Ishikawa (cell line): ENCODE data around the gene FBRSL1.

Experiments used
- YY1 ChIP-seq: IDR thresholded peaks from 2 replicates; pipeline ENCODE4 v1.6.1; 2012; ENCODE audit warnings: low read depth
- TF ChIP-seq, protein P1 (sequence below): IDR thresholded peaks from 2 replicates; pipeline ENCODE4 v1.6.1; 2012

DNA sequence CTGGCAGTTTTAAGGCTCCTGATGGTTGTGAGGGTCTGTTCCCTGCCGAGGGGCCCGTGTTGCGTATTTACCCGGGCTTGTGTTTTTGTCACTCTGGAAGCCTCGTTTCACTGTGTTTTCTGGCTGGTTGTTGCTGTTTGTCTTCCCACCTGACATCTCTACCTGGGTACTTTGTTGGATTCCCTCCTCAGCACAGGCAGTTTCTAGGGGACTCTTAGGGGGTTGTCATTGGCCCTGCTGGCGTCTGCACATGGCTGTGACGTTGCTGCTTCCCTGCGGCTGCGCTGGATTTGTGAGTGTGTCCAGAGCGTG is 6.4 kb downstream of the FBRSL1 start:
- TF ChIP-seq, protein P1, sequence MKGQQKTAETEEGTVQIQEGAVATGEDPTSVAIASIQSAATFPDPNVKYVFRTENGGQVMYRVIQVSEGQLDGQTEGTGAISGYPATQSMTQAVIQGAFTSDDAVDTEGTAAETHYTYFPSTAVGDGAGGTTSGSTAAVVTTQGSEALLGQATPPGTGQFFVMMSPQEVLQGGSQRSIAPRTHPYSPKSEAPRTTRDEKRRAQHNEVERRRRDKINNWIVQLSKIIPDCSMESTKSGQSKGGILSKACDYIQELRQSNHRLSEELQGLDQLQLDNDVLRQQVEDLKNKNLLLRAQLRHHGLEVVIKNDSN = no peak
- no peak for TF ChIP-seq YY1
